Measurements from ENCODE around the gene SLC6A11.

Gene SLC6A11

DNA sequence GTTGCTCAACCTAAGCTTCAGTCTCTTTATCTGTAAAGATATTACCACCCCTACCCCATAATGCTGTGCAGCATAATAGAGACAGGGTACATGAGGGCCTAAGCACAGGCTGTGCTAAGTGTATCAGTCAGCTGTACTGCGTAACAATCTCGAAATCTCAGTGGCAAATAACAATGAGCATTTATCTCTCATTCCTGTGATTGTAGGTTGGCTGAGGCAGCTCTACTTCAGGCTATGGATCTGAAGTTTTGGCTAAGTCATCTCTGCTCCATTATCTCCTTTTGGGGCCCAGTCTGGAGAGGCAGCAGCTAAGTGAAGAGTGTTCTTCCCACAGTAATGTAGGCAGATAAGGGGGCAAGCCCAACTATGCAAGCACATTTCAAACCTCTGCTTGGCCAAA is 7.1 kb upstream of the SLC6A11 start:
- H3K9me3 ChIP-seq = no peaks in the 10 kb centered on the region
- peaks cover 0 to 4% of the 10 kb centered on the region in 2 donors for H3K27me3 ChIP-seq
- H3K4me1 ChIP-seq = no peaks in the 10 kb centered on the region
- DNase-seq = no peak
- intact Hi-C loops (cut with DNase I; ENCODE audit: low total_unique reads) = no loop called here
- TF ChIP-seq, protein P1, sequence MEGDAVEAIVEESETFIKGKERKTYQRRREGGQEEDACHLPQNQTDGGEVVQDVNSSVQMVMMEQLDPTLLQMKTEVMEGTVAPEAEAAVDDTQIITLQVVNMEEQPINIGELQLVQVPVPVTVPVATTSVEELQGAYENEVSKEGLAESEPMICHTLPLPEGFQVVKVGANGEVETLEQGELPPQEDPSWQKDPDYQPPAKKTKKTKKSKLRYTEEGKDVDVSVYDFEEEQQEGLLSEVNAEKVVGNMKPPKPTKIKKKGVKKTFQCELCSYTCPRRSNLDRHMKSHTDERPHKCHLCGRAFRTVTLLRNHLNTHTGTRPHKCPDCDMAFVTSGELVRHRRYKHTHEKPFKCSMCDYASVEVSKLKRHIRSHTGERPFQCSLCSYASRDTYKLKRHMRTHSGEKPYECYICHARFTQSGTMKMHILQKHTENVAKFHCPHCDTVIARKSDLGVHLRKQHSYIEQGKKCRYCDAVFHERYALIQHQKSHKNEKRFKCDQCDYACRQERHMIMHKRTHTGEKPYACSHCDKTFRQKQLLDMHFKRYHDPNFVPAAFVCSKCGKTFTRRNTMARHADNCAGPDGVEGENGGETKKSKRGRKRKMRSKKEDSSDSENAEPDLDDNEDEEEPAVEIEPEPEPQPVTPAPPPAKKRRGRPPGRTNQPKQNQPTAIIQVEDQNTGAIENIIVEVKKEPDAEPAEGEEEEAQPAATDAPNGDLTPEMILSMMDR (IDR thresholded peaks at IDR 0.05) = no peak
- H3K27ac ChIP-seq = no peak overlapping the region
- no peaks in the 10 kb centered on the region for H3K36me3 ChIP-seq
- H3K4me3 ChIP-seq = no peak overlapping the region

DNA sequence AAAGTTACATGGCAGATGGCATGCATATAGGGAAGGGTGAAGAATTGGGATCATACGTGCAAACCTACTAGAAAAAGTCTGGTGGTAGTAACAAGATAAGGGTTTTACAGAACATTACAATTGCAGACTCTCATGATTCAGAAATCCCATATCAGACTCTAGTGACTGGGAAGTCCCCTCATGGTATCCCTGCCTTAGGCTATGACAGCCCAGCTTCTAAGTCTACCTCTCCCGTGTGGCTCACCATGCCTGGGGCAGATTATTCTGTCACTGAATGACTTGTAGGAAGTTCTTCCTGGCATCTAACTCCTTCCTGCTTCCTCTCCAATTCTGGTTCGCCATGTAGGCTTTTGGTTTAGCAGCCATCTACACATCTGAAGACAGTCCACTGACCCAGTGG is 5.7 kb upstream of the SLC6A11 start:
- Histone ChIP-seq H3K4me3 (no peak overlapping the region), H3K4me1 (no peaks in the 10 kb centered on the region), H3K27me3 (peaks cover 0 to 17% of the 10 kb centered on the region in 2 donors), H3K36me3 (no peaks in the 10 kb centered on the region), H3K9me3 (no peaks in the 10 kb centered on the region), H3K27ac (no peak overlapping the region)
- intact Hi-C loops (cut with DNase I; ENCODE audit: low total_unique reads) = no loop called here
- no peak for DNase-seq
- TF ChIP-seq, protein P1 (IDR thresholded peaks at IDR 0.05) = no peak

DNA sequence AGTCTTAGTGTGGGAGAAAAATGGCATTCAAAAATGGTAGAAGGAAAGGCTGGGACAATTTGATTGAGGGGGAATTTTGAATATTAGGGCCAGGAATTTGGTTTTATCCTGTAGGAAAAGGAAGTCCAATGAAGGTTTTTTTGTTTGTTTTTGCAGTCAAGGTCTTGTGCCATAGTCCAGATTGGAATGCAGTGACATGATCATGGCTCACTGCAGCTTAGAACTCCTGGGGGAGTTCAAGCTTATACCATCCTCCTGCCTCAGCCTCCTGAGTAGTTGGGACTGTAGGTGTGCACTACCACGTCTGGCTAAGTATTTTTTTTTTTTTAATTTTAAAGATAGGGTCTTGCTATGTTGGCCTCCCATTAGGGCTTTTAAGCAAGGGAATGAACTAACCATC is 2.6 kb upstream of the SLC6A11 start:
- Histone ChIP-seq H3K27me3 (peaks cover 0 to 37% of the 10 kb centered on the region in 2 donors), H3K36me3 (no peaks in the 10 kb centered on the region), H3K4me3 (no peak overlapping the region), H3K27ac (no peak overlapping the region), H3K9me3 (no peaks in the 10 kb centered on the region), H3K4me1 (peaks cover 0 to 10% (median 8%) of the 10 kb centered on the region in 4 donors)
- TF ChIP-seq, protein P1 (IDR thresholded peaks at IDR 0.05) = no peak
- intact Hi-C loops (cut with DNase I; ENCODE audit: low total_unique reads) = no loop called here
- no peak for DNase-seq

DNA sequence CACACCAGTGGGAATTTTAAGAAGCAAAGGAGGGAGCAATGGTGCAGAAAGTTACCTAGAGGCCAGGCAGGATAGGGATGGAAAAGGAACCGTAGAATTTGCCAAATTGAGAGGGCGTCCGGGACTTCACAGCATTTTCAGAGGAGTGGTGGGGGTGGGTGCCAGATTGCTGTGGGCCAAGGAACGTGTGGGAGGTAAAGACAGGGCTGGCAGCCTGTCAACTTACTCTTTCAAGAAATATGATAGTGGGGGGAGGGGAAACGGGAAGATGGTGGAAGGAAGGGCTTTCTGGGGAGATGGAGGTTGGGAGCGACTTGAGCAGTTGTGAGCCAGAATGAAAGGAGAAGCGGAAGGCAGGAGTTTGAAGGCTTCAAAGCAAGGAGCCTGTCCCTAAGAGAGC is 1.4 kb upstream of the SLC6A11 start:
- Histone ChIP-seq H3K4me3 (no peak overlapping the region), H3K27me3 (peaks cover 0 to 36% of the 10 kb centered on the region in 2 donors), H3K27ac (no peak overlapping the region), H3K4me1 (peaks cover 0 to 10% (median 8%) of the 10 kb centered on the region in 4 donors), H3K36me3 (no peaks in the 10 kb centered on the region), H3K9me3 (no peaks in the 10 kb centered on the region)
- TF ChIP-seq, protein P1 (IDR thresholded peaks at IDR 0.05) = no peak
- DNase-seq = no peak
- intact Hi-C loops (cut with DNase I; ENCODE audit: low total_unique reads) = no loop called here

DNA sequence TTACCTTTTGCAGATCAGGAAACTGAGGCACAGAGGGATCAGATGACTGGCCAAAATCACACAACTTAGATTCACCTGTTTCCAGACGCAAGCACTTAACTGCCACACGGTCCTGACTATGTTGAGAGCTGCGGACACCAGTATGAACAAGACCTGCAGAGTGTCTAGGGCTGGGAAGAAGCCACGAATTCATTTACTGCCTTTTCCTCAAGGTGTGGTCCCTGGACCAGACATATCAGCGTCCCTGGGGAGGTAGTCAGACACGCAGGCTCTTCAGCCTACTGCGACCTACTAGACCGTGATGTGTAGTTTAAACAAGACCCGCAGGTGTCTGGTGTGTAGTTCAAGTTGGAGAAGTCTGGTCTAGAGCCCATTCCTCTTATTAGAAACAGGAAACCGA is 541 bp upstream of the SLC6A11 start:
- Histone ChIP-seq H3K4me1 (peaks cover 0 to 10% (median 8%) of the 10 kb centered on the region in 4 donors), H3K27me3 (peaks cover 0 to 42% of the 10 kb centered on the region in 2 donors), H3K4me3 (peak overlapping the region in 1 of 2 donors; percentile 36), H3K36me3 (no peaks in the 10 kb centered on the region), H3K27ac (no peak overlapping the region), H3K9me3 (no peaks in the 10 kb centered on the region)
- intact Hi-C loops (cut with DNase I; ENCODE audit: low total_unique reads) = no loop called here
- DNase-seq = no peak
- TF ChIP-seq, protein P1 (IDR thresholded peaks at IDR 0.05) = no peak

DNA sequence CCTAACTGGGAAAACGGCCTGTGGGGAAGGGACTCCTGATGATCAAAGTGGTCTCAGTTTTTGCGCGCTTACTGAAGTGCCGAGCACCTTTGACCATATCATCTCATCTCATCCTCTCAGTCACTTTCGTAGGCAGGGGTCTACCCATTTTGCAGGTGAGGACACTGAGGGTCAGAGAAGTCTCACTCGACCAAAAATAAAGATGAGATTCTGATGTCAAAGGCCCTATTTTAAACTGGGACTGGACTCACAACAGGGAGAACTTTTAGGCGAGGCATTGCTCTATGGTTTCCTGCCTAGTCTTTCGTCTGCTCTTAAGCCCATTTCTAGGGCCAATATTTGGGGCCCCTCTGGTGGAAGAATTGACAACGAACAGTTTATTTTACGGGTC is 830 bp downstream of the SLC6A11 start:
- H3K4me3 ChIP-seq = no peak overlapping the region
- TF ChIP-seq, protein P1 (IDR thresholded peaks at IDR 0.05) = no peak
- DNase-seq = no peak
- no peak overlapping the region for H3K27ac ChIP-seq
- no peaks in the 10 kb centered on the region for H3K9me3 ChIP-seq
- intact Hi-C loops (cut with DNase I; ENCODE audit: low total_unique reads) = no loop called here
- H3K36me3 ChIP-seq = no peaks in the 10 kb centered on the region
- H3K4me1 ChIP-seq = peaks cover 0 to 10% (median 8%) of the 10 kb centered on the region in 4 donors
- H3K27me3 ChIP-seq = peaks cover 0 to 45% of the 10 kb centered on the region in 2 donors

All from tibial artery (tissue), 4 donors.